ENCODE data around the gene ROBO1.
"Not testable (repeated sequence)": the region's sequence is repeated elsewhere in the genome, so short reads cannot be mapped to it uniquely, and the experiment has no call there.

Gene ROBO1

GRCh38 chr3:79217096-79217495 is 550.7 kb downstream of the ROBO1 start:
- no peak for DNase-seq

GRCh38 chr3:79215286-79215685 is 552.5 kb downstream of the ROBO1 start:
- DNase-seq, result no peak

- DNase-seq, result no peak
Measured at GRCh38 chr3:79211586-79212359, 556.0 kb downstream of the ROBO1 start.

- DNase-seq, result no peak
Measured at GRCh38 chr3:79204351-79204750, 563.4 kb downstream of the ROBO1 start.

GRCh38 chr3:79203144-79203519 is 564.7 kb downstream of the ROBO1 start:
- DNase-seq, result no peak

- no peak for DNase-seq
Measured at GRCh38 chr3:79202471-79203143, 565.2 kb downstream of the ROBO1 start.

- DNase-seq, result no peak
Measured at GRCh38 chr3:79200456-79200855, 567.3 kb downstream of the ROBO1 start.

- no peak for DNase-seq
Measured at GRCh38 chr3:79199966-79200365, 567.8 kb downstream of the ROBO1 start.

GRCh38 chr3:79187426-79187825 is 580.4 kb downstream of the ROBO1 start:
- DNase-seq, result no peak

- no peak for DNase-seq
Measured at GRCh38 chr3:79184251-79184650, 583.5 kb downstream of the ROBO1 start.

- no peak for DNase-seq
Measured at GRCh38 chr3:79183496-79183895, 584.3 kb downstream of the ROBO1 start.

- DNase-seq, result no peak
Measured at GRCh38 chr3:79178471-79179180, 589.2 kb downstream of the ROBO1 start.

- no peak for DNase-seq
Measured at GRCh38 chr3:79175870-79176269, 591.9 kb downstream of the ROBO1 start.

- DNase-seq, result not testable (repeated sequence)
Measured at GRCh38 chr3:79173259-79173658, 594.5 kb downstream of the ROBO1 start.

GRCh38 chr3:79172241-79172640 is 595.6 kb downstream of the ROBO1 start:
- no peak for DNase-seq

- DNase-seq, result no peak
Measured at GRCh38 chr3:79170021-79170420, 597.8 kb downstream of the ROBO1 start.

- DNase-seq, result no peak
Measured at GRCh38 chr3:79167651-79168416, 600.0 kb downstream of the ROBO1 start.

- no peak for DNase-seq
Measured at GRCh38 chr3:79162653-79163052, 605.1 kb downstream of the ROBO1 start.

GRCh38 chr3:79161941-79162340 is 605.9 kb downstream of the ROBO1 start:
- no peak for DNase-seq

- DNase-seq, result no peak
Measured at GRCh38 chr3:79160421-79160820, 607.4 kb downstream of the ROBO1 start.

GRCh38 chr3:79159736-79160135 is 608.1 kb downstream of the ROBO1 start:
- DNase-seq, result no peak

- no peak for DNase-seq
Measured at GRCh38 chr3:79157191-79157590, 610.6 kb downstream of the ROBO1 start.

- DNase-seq, result no peak
Measured at GRCh38 chr3:79154865-79155264, 612.9 kb downstream of the ROBO1 start.

All from activated gamma-delta T cell treated with Interleukin-2 at 50 U/mL for 16 hours (primary cell).